Kidney (tissue), 14 donors: ENCODE measurements around the gene MYLK2. TPM values are rescaled to one million over a fixed set of nuclear protein-coding genes. Genes with fewer than 3 reads are reported as not detected.

ENCODE experiments used
- DNase-seq, 5 donors: peaks; one replicate each; pipeline ENCODE4 v3.0.0-alpha.2; 2013 to 2020
- FAIRE-seq: peaks from 2 replicates; lab custom pipeline; 2012; peaks lifted over from hg19 to GRCh38; lab: Jason Lieb, UNC
- H3K27ac ChIP-seq, 2 donors: one replicate each; pipeline ENCODE4 v1.7.0; 2013; ENCODE audit warnings: low read depth in 2 of 2, low read length in 2 of 2, inconsistent platforms in 1 of 2
- H3K27me3 ChIP-seq: one replicate; pipeline ENCODE4 v1.7.1; 2013; ENCODE audit warnings: low read length, inconsistent platforms; ENCODE audit not compliant: control insufficient read depth, insufficient read depth
- H3K36me3 ChIP-seq, 3 donors: one replicate each; pipeline versions ENCODE4 v1.7.0 to v1.7.1; 2013; ENCODE audit warnings: low read length in 3 of 3, control low read depth in 1 of 3, inconsistent platforms in 1 of 3; ENCODE audit not compliant: insufficient read depth in 3 of 3, control insufficient read depth in 2 of 3
- H3K4me1 ChIP-seq, 3 donors: one replicate each; pipeline versions ENCODE4 v1.7.0 to v1.7.1; 2013; ENCODE audit warnings: low read length in 3 of 3, inconsistent platforms in 1 of 3, low read depth in 1 of 3; ENCODE audit not compliant: control insufficient read depth in 2 of 3, insufficient read depth in 2 of 3
- H3K4me3 ChIP-seq, 3 donors: one replicate each; pipeline versions ENCODE4 v1.7.0 to v1.8.1; 2013; ENCODE audit warnings: low read length in 3 of 3, control low read depth in 1 of 3, inconsistent platforms in 1 of 3
- H3K9ac ChIP-seq, 3 donors: one replicate each; pipeline versions ENCODE4 v1.7.0 to v1.7.1; 2013; ENCODE audit warnings: low read length in 3 of 3, control low read depth in 1 of 3, inconsistent platforms in 1 of 3
- H3K9me3 ChIP-seq, 3 donors: one replicate each; pipeline versions ENCODE4 v1.7.0 to v1.7.1; 2013; ENCODE audit warnings: low read length in 3 of 3, control low read depth in 1 of 3, inconsistent platforms in 1 of 3; ENCODE audit not compliant: control insufficient read depth in 2 of 3, insufficient read depth in 1 of 3
- intact Hi-C: fragments of 100-400 bp; cut with DNase I; formaldehyde crosslinking; loops from one replicate; pipeline ENCODE4 v1.11.1; 2022
- polyA plus RNA-seq: library from polyadenylated mRNA; stranded (reverse); fragments of 350-450 nt; fragmentation: Illumina TruSeq; extraction: RNeasy Lipid Tissue Mini Kit (QIAGEN cat#74804); gene quantifications from one replicate; pipeline ENCODE4 v1.2.3, GENCODE V29; 2014; ENCODE audit warnings: low read depth, low replicate concordance; ENCODE audit not compliant: insufficient read depth
- total RNA-seq: library from RNA; stranded (reverse); fragmentation: NEBNext Ultra II Directional; extraction: Animal tissue kit (Norgen Biotek cat#: 25700); gene quantifications from one replicate; pipeline ENCODE4 v1.2.1, GENCODE V29; 2021
- TF ChIP-seq, protein P1 (sequence below): IDR thresholded peaks from 3 replicates; pipeline ENCODE4 v1.5.1; 2012; ENCODE audit warnings: mild to moderate bottlenecking, moderate library complexity, borderline replicate concordance; ENCODE audit not compliant: insufficient read depth; ENCODE audit errors: extremely low read depth
- donor health status: control.
- donor health status: control.
- donor health status: control.
- donor health status: control.
- donor health status: control.
- donor health status: DM: yes; HTN: yes; CAD: no.
- donor health status: Normal renal cell carcinoma (clear cell type).

Gene MYLK2
- total and polyA plus RNA-seq, 2 donors from 2014 or later, result not detected

DNA sequence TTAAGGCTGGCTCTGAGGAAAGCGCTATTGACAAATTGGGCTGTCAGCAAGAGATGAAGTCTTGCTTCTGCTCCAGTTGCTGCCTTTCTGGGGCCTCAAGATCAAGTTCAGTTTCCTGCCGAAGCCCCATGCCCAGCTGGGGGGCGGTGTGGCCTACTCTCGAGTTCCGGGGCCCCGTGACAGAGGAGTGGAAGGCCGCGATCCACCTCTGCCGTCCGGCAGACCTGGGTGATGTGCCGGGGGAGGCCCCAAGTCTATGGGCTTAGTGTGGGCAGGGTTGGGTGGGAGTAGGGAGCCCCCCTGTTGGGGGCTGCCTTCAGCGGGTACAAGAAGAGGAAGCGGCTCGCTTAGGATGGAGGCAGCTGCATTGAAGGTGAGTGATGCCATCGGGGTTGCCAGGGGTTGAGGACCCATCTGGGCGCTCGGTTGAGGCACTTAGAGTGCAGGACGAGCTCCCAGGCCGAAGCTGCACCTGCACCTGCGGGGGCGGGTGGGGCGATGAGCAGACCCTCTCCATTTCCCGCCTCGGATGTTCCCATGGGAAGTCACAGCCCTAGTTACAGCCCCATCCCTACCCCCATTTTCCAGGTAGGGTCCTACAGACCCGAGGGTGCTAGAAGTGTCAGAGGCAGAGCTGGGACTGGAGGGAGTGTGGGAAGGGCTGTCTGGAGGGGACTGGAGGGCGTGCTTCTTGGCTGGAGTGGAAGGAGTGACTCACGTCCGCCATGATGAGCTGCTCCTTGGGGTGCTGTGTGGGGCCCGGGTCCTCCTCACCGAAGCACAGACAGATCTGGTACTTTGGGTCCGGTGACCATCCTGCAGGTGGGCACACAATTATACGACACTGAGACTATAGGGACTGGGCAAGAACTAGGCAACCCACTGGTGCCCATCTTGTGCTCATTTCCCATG, 29.2 kb downstream of the MYLK2 start:
- TF ChIP-seq, protein P1, sequence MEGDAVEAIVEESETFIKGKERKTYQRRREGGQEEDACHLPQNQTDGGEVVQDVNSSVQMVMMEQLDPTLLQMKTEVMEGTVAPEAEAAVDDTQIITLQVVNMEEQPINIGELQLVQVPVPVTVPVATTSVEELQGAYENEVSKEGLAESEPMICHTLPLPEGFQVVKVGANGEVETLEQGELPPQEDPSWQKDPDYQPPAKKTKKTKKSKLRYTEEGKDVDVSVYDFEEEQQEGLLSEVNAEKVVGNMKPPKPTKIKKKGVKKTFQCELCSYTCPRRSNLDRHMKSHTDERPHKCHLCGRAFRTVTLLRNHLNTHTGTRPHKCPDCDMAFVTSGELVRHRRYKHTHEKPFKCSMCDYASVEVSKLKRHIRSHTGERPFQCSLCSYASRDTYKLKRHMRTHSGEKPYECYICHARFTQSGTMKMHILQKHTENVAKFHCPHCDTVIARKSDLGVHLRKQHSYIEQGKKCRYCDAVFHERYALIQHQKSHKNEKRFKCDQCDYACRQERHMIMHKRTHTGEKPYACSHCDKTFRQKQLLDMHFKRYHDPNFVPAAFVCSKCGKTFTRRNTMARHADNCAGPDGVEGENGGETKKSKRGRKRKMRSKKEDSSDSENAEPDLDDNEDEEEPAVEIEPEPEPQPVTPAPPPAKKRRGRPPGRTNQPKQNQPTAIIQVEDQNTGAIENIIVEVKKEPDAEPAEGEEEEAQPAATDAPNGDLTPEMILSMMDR, result no peak
- Histone ChIP-seq H3K9me3 (no peaks in the 10 kb centered on the region), H3K27me3 (peaks cover 3% of the 10 kb centered on the region), H3K4me3 (no peak overlapping the region), H3K36me3 (no peaks in the 10 kb centered on the region), H3K9ac (no peak overlapping the region), H3K27ac (no peak overlapping the region), H3K4me1 (peaks cover 0 to 6% (median 2%) of the 10 kb centered on the region in 3 donors)
- FAIRE-seq (no peak), DNase-seq (no peak)
- intact Hi-C loops, result no loop called here

- intact Hi-C loops, result no loop called here
- DNase-seq (peak in 1 of 5 donors; percentile 86), FAIRE-seq (no peak)
- H3K9me3 ChIP-seq, result no peaks in the 10 kb centered on the region
- TF ChIP-seq, protein P1, result no peak
- H3K27me3 ChIP-seq, result peaks cover 3% of the 10 kb centered on the region
- no peak overlapping the region for H3K27ac ChIP-seq
- no peak overlapping the region for H3K9ac ChIP-seq
- H3K36me3 ChIP-seq, result no peaks in the 10 kb centered on the region
- H3K4me3 ChIP-seq, result no peak overlapping the region
- peaks cover 0 to 6% (median 0%) of the 10 kb centered on the region in 3 donors for H3K4me1 ChIP-seq
Observed at GRCh38 chr20:31849306-31849930, 30.3 kb downstream of the MYLK2 start.

DNA sequence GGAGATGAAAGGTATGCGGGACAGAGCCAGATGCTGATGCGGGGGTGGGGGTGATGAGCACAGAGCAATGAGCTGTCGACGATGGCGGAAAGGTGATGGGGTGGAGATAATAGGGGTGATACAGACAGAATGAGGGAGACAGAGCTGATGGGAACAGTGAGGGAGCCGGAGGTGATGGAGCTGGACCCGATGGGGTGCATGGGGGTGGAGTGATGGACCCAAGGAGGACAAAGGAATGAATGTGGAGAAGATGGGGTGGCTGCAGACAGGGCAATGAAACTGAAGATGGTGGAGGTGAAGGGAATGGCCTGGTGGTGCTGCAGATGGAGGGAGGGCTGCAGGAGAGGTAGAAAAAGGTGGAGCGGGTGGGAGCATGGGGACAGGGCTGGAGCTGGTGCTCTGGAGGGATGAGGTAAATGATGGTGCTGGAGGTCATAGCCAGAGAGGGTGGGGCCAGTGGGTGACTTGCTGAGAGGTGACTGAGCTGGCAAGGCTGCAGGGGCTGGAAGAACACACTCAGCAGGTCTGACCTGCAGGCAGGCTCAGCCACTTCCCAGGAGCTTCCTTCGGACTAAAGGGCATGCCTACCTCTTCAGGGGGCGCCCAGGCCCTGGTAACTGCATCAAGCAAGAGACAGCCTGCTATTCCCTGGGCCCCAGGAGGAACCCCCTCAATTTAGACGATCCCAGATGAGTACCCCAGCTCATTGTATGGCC, 32.2 kb downstream of the MYLK2 start:
- Histone ChIP-seq H3K4me1 (no peaks in the 10 kb centered on the region), H3K27me3 (peaks cover 3% of the 10 kb centered on the region), H3K9ac (no peak overlapping the region), H3K4me3 (no peak overlapping the region), H3K27ac (no peak overlapping the region), H3K9me3 (no peaks in the 10 kb centered on the region), H3K36me3 (no peaks in the 10 kb centered on the region)
- TF ChIP-seq, protein P1, result no peak
- intact Hi-C loops, result loop anchor here (5.0 kb wide), 1 partner anchor 101 kb away; the partner anchor contains the start of gene PDRG1
- FAIRE-seq (no peak), DNase-seq (no peak)
